DMS53 (cell line): ENCODE measurements around the gene SYTL2.

Experiments used
- DNase-seq: peaks from one replicate; lab custom pipeline; 2025; lab: John Stamatoyannopoulos, UW

Gene SYTL2

GRCh38 chr11:85725510-85726258 lies 85.3 kb downstream of the SYTL2 start:
- peak; percentile 82 for DNase-seq

- DNase-seq = no peak
These were observed 86.0 kb downstream of the SYTL2 start for GRCh38 chr11:85724748-85725465.

- DNase-seq = no peak
These were observed 87.9 kb downstream of the SYTL2 start for GRCh38 chr11:85723088-85723487.

- DNase-seq = no peak
These were observed 89.8 kb downstream of the SYTL2 start for GRCh38 chr11:85721191-85721590.

GRCh38 chr11:85718991-85719807 lies 91.7 kb downstream of the SYTL2 start:
- peak; percentile 73 for DNase-seq

- no peak for DNase-seq
These were observed 92.6 kb downstream of the SYTL2 start for GRCh38 chr11:85718126-85718943.

- no peak for DNase-seq
These were observed 93.5 kb downstream of the SYTL2 start for GRCh38 chr11:85717429-85717828.

GRCh38 chr11:85712953-85713352 lies 98.0 kb downstream of the SYTL2 start:
- DNase-seq = no peak

GRCh38 chr11:85710917-85711316 lies 100.0 kb downstream of the SYTL2 start:
- DNase-seq = no peak

- no peak for DNase-seq
These were observed 100.8 kb downstream of the SYTL2 start for GRCh38 chr11:85709941-85710702.

- DNase-seq = no peak
These were observed 105.1 kb downstream of the SYTL2 start for GRCh38 chr11:85705800-85706199.

- no peak for DNase-seq
These were observed 106.0 kb downstream of the SYTL2 start for GRCh38 chr11:85704967-85705366.

GRCh38 chr11:85699957-85700741 lies 110.8 kb downstream of the SYTL2 start:
- no peak for DNase-seq

- no peak for DNase-seq
These were observed 112.7 kb downstream of the SYTL2 start for GRCh38 chr11:85698195-85698594.

GRCh38 chr11:85697747-85698146 lies 113.2 kb downstream of the SYTL2 start:
- no peak for DNase-seq

GRCh38 chr11:85695546-85695945 lies 115.4 kb downstream of the SYTL2 start:
- no peak for DNase-seq

- peak; percentile 85 for DNase-seq
These were observed 116.5 kb downstream of the SYTL2 start for GRCh38 chr11:85694385-85694980.

GRCh38 chr11:85685820-85686459 lies 125.0 kb downstream of the SYTL2 start, which contains the start of gene CCDC89:
Gene CCDC89, minus strand, starts transcription at chr11:85686195. Its CDS starts 65 bp downstream, at chr11:85686130.
- peak; percentile 99 for DNase-seq
